ENCODE results near the gene SNX20.

Gene SNX20

DNA sequence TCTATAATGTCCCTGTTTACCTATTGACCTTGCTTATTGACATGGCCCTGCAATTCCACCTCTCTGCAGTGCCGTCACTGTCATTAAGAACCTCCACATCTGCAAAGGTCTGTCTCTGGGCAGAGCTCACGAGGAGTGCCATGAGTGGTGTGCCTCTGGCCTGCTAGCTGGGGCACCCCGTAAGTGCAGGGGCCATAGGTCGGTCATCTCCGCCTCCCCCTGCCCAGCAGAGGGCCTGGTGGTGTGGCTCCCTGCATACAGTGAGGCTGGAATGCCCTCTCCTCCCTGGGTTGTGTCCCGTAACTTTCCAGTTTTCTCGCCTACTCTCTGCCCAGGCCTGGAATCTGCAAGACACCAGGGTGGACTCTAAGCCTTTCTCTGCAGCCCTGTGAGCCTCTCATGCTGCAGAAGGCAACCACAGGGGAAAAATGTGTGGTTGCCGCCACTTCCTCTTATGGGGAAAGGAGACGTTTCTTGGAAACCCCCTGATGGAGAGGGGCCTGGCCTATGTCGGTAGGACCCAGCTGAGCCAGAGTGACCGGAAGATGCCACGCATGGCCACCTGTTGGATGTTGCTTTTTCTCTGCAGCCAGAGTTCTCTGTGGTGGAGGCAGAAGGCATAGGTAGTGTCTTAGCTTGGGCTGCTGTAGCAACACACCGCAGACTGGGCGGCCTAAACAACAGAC is 2.7 kb upstream of the SNX20 start:
- in situ Hi-C loops (cut with MboI; ENCODE audit: low sequenced_read_pairs): no loop called here

- in situ Hi-C loops (cut with MboI; ENCODE audit: low sequenced_read_pairs): no loop called here
Observed at GRCh38 chr16:50680556-50680893, 587 bp downstream of the SNX20 start.

DNA sequence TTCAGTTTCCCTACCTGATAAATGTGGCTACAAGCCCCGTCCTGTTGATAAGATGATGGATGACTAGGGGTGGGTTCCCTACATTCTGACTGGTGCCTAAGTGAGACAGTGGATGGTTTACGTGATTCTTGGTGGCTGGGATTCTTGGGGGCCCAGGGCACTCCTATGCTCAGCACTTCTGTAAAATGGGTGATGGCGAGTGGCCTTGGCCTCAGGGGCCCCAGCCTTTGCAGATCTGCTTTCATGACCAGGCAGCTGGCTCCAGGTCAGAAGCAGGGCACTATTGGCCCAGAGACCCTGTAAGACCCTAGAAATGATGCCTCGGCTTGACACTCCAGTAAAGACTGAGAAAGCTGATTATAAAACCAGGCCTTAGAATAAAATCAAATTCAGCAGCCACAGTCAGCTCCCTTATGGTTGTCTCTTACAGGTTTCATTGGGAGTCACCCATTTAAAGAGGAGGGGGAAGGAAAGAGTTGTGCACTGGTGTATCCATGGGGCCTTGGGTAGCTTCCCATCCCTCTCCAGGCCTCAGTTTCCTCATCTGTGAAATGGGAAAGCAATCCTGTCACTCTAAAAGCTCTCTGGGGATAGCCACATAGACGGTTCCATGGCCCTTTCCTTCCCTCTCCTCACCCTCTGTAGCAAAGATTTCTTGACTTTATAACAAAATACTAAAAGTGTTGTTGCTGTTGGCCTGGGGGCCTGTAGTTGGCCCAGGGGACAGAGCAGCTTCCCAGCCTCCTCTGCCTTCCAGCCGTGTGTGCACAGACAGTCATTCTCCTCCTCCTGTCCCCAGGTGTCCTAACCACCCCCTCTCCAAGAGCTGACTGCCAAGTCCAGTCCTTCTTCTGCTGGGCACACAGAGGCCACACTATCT is 1.2 kb downstream of the SNX20 start:
- in situ Hi-C loops (cut with MboI; ENCODE audit: low sequenced_read_pairs): loop anchor here (10.0 kb wide), 1 partner anchor 125 kb away; no protein-coding TSS in a partner anchor

GRCh38 chr16:50679266-50679665 is 1.8 kb downstream of the SNX20 start:
- in situ Hi-C loops (cut with MboI; ENCODE audit: low sequenced_read_pairs): loop anchor here (10.0 kb wide), 1 partner anchor 126 kb away; no protein-coding TSS in a partner anchor

DNA sequence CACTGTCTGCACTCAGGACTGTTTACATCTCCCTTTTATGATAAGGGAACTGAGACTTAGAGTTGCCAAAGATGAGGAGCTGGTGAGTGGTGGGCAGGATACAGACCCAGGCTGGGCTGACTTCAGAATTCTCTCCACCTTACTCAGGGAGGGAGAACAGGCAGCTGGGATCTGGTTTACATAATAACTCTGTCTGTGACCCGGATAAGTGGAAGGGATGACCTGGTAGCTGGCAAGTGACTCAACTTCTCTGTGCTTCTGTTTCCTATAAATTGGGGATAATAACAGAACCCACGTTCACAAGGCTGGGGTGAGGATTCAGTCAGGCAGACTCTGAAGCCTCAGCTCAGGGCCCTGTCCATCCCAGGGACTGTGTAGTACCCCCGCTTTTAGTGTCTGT is 2.6 kb downstream of the SNX20 start:
- in situ Hi-C loops (cut with MboI; ENCODE audit: low sequenced_read_pairs): loop anchor here (10.0 kb wide), 1 partner anchor 126 kb away; no protein-coding TSS in a partner anchor

DNA sequence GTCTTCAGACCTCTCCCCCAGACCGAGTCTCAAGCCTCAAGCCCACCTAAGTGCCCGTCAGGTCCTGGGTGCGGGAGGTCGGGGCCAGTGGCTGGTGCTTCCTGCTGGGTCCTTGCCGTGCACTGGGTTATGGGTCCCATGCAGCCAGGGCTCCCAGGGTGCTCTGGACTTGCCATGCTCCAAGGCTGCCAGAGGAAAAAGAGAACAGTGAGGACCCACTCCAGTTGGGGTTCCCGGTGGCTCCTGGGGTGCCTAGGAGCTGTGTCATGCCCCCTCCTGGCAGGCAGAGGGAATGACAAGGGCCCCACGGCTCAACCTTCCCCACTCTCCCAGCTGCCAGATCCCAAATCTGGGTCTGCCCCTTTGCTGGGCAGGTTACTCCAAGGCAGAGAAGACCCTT is 3.8 kb downstream of the SNX20 start:
- in situ Hi-C loops (cut with MboI; ENCODE audit: low sequenced_read_pairs): loop anchor here (10.0 kb wide), 1 partner anchor 127 kb away; no protein-coding TSS in a partner anchor

- in situ Hi-C loops (cut with MboI; ENCODE audit: low sequenced_read_pairs): loop anchor here (10.0 kb wide), 1 partner anchor 128 kb away; no protein-coding TSS in a partner anchor
Observed at GRCh38 chr16:50676684-50677225, 4.4 kb downstream of the SNX20 start.

DNA sequence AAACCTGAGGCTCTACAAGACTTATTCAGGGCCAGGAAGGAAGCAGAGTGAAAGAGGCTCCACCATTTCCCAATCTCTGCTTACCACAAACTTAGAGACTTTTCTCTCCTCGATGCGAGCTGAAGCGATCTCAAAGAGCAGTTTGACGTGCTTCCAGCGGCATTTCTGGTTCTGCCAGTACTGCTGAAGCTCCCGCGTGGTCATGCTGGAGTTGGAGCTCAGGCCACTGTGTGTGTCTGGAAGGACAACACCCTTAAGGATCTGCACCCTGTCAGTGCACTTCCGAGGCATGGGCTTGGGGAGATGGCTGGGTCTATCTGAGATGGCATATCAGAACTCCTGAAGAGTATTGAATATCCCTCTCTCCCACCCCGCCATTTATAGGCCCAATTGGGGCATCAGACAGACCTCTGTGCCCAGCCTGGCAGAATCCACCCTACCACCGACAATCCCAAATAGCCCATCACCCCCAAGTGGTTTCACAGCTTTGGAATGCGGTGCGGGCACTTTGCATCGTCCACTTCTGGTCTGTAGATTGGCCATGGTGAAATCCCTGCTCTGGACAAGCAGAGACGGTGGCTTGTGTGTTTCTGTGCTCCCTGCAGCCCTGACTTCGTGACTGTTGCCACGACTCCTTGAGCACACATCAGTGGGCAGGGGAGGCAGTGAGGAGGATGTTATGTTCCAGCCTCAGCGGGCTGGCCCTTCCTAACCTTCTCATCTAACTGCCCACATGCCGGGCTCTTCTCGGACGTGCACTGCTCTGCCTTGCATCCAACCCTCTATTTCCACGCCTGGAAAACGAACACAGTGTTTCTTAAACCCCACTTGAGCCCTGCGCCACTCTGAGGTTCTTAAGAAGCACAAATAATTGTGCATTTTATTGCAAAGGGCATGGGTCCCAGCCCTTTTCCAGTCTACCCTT is 5.2 kb downstream of the SNX20 start:
- in situ Hi-C loops (cut with MboI; ENCODE audit: low sequenced_read_pairs): loop anchor here (10.0 kb wide), 1 partner anchor 129 kb away; no protein-coding TSS in a partner anchor

- in situ Hi-C loops (cut with MboI; ENCODE audit: low sequenced_read_pairs): loop anchor here (10.0 to 25.0 kb wide), 2 partner anchors 130 to 288 kb away; no protein-coding TSS in a partner anchor
Observed at GRCh38 chr16:50674831-50675230, 6.3 kb downstream of the SNX20 start.

- in situ Hi-C loops (cut with MboI; ENCODE audit: low sequenced_read_pairs): loop anchor here (10.0 to 25.0 kb wide), 2 partner anchors 131 to 286 kb away; no protein-coding TSS in a partner anchor
Observed at GRCh38 chr16:50673496-50674275, 7.4 kb downstream of the SNX20 start.

GRCh38 chr16:50671644-50672260 is 9.4 kb downstream of the SNX20 start:
- in situ Hi-C loops (cut with MboI; ENCODE audit: low sequenced_read_pairs): loop anchor here (10.0 to 25.0 kb wide), 2 partner anchors 133 to 284 kb away; no protein-coding TSS in a partner anchor

DNA sequence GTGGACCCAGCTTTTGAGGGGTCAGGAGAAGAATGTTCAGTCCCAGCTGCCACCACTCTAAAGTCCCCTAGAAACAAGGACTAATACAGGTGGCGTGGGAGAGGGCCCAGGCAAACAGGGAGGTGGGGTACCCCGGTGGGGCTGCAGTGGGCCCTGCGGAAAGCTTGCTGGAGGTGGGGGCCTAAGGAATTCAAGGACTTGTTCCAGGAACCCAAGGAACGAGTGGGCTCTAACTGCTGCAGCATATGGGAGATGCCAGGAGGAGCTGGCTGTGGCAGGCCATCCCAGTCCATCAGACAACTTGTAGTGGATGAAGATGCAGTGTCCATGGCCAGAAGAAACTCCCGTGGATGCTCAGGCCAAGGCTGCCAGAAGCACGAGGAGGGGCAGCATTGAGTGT is 10.6 kb downstream of the SNX20 start:
- in situ Hi-C loops (cut with MboI; ENCODE audit: low sequenced_read_pairs): loop anchor here (10.0 to 25.0 kb wide), 2 partner anchors 134 to 283 kb away; no protein-coding TSS in a partner anchor

DNA sequence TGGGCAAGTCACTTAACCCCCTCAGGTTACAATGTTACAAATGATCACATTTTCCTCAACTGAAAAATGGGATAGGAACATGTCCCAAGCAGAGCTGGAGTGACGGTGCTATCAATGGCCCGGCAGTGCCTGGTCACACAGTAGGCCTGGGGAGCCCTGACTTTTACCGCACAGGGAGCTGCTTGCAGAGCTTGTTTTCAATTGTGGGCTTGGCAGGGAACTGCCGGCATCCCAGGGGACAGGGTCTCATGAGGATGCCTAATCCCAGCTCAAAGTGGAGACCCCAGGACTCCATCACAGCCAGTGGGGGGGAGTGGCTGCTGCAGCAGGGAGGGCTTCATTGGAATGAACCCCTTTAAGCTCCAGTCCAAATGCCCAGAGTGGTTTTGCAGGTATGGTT is 11.4 kb downstream of the SNX20 start:
- in situ Hi-C loops (cut with MboI; ENCODE audit: low sequenced_read_pairs): loop anchor here (10.0 to 25.0 kb wide), 3 partner anchors 135 to 455 kb away; no protein-coding TSS in a partner anchor

GRCh38 chr16:50668368-50669008 is 12.6 kb downstream of the SNX20 start:
- in situ Hi-C loops (cut with MboI; ENCODE audit: low sequenced_read_pairs): loop anchor here (10.0 to 25.0 kb wide), 2 partner anchors 281 to 454 kb away; no protein-coding TSS in a partner anchor

DNA sequence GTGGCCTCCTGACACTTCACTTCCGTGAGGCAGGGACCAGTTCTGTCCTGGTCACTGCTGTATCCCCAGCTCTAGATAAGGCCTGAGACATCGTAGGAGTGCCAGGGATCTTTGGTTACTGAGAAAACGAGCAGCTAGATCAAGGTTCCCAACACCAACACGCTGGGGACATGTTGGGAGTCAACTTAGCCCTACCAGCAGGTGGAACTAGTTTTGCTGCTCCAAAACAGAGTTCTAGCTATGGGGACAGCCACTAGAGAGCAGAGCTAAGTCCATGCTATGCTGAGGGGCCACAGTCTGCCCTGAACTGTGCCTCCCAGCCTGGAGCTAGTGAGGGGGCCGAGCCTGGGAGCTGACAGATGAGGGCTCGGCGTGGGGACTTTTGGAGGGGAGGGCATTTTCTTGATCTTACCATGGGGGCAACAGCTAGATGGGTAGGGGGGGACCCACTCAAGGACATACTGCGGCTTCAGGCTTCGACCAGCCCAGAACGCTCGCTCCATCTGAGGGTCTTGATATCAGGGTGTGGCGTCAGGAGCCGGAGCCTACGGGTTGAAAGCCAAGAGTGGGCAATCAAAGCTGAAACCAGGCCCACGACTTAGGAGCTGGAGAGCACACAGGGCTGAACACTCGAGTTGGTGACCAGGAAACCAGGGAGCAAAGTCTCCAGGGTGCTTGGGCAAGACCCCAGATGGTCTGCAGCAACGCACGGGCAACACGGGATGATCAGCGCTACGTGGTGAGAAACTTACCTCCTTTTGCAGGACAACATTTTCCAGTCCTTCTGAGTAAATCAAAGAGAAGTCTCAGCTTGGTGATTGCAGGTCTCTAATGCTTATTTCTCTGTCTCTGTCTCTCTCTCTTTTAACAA is 13.4 kb downstream of the SNX20 start:
- in situ Hi-C loops (cut with MboI; ENCODE audit: low sequenced_read_pairs): loop anchor here (10.0 to 25.0 kb wide), 2 partner anchors 280 to 453 kb away; no protein-coding TSS in a partner anchor

GRCh38 chr16:50666658-50667496 is 14.2 kb downstream of the SNX20 start:
- in situ Hi-C loops (cut with MboI; ENCODE audit: low sequenced_read_pairs): loop anchor here (10.0 to 25.0 kb wide), 2 partner anchors 280 to 452 kb away; no protein-coding TSS in a partner anchor

Data from HL-60/S4 (cell line).